GM13976 (cell line): ENCODE measurements around the gene LRRC8D.
"Not testable (repeated sequence)": the region's sequence is repeated elsewhere in the genome, so short reads cannot be mapped to it uniquely, and the experiment has no call there.

Experiments
- DNase-seq: peaks from one replicate; pipeline ENCODE4 v3.0.0; 2012; ENCODE audit warnings: low spot score
- in situ Hi-C: fragments of 300-500 bp; cut with MboI; formaldehyde crosslinking; loops from one replicate; pipeline ENCODE4 v1.12.0; 2022; ENCODE audit warnings: low sequenced_read_pairs, mixed read lengths, inconsistent platforms; ENCODE audit not compliant: unreplicated experiment
- TF ChIP-seq, protein P1 (sequence below): IDR thresholded peaks from 2 replicates; pipeline ENCODE4 v1.5.1; 2012; ENCODE audit warnings: borderline replicate concordance, mild to moderate bottlenecking; ENCODE audit not compliant: insufficient read depth; ENCODE audit errors: extremely low read depth, missing control alignments, control extremely low read depth

LRRC8D gene

DNA sequence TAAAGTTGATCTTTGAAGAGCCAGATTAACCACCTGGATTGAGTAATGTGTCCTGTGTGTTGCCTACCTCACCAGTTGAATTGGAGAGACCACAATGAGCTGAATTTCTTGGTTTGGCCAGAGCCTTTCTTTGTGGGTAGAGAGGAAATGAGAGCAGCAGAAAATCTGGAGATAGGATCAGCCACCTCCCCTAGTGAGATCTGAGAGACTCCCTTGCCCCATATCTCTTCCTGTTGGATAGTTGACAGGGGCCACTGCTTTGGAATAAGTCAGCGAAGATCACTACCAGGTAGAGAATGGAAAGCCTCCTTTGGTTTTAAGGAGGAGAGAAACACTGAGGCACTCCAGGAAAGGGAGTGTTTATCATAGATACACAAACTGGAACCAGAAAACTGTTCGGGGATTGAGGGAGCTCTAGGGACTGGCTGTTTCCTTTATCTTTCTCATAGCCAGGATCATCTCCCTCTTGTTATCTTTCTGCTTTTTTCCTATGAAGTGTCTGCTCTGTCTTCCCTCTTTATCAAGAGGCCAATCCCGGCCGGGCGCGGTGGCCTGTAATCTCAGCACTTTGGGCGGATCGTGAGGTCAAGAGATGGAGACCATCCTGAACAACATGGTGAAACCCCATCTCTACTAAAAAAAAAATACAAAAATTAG lies 152.8 kb downstream of the LRRC8D start:
- TF ChIP-seq, protein P1, sequence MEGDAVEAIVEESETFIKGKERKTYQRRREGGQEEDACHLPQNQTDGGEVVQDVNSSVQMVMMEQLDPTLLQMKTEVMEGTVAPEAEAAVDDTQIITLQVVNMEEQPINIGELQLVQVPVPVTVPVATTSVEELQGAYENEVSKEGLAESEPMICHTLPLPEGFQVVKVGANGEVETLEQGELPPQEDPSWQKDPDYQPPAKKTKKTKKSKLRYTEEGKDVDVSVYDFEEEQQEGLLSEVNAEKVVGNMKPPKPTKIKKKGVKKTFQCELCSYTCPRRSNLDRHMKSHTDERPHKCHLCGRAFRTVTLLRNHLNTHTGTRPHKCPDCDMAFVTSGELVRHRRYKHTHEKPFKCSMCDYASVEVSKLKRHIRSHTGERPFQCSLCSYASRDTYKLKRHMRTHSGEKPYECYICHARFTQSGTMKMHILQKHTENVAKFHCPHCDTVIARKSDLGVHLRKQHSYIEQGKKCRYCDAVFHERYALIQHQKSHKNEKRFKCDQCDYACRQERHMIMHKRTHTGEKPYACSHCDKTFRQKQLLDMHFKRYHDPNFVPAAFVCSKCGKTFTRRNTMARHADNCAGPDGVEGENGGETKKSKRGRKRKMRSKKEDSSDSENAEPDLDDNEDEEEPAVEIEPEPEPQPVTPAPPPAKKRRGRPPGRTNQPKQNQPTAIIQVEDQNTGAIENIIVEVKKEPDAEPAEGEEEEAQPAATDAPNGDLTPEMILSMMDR: no peak
- in situ Hi-C loops: no loop called here
- no peak for DNase-seq

DNA sequence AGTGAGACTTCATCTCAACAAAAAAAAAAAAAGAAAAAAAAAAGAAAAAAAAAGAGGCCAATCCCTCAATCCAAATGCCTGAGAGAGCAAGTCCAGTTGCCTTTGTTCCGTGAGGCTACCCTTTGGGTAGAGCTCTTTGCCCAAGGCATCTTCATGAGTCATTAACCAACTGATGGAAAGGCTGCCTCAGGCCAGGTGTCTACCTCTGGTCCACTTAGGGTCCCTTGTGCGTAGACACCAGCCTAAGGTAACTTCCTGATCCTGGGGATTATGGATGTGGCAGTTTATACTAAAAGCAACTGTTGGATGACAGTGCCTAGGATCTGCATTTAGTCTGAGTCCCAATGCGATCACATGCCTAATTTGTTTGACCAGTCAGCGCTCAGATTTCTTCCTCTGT lies 153.4 kb downstream of the LRRC8D start:
- TF ChIP-seq, protein P1: no peak
- DNase-seq: no peak
- in situ Hi-C loops: no loop called here

DNA sequence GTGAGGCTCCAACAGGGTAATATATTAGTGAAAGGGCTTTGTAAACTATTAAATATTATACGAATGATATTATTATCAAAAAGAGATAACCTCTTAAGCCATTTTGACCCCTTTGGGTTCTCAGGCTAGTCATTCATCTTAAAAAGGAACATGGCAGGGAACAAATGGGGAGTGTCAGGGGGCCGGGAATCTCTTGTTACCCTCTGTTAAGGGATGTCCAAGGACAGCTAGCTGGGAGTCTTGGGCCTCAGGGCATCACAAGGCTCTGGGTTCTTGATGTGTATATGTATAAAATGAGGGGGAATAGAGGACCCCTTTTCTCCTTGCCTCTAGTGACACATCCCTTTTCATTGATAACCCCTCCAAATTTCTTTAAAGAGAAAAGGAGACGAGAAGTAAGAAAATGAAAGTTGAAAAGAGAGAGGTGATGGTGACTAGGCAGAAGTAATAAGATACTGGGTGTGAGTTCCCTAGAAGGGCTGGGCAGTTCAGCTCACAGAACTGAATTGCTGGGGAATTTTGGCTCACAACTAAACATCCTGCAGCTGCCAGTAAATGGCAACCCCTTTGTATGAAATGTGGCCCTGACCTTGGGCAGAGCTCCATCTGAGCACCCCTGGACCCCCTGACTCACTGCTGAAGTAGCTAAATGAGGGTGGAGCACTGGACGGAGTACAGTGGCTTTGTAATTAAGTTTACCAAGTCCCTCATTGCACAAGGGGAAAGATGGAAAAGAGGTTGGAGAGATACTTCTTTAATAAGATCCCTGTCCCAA lies 154.1 kb downstream of the LRRC8D start:
- TF ChIP-seq, protein P1: no peak
- DNase-seq: no peak
- in situ Hi-C loops: loop anchor here (25.0 kb wide), 1 partner anchor 463 kb away; the partner anchor contains the start of gene LRRC8B

DNA sequence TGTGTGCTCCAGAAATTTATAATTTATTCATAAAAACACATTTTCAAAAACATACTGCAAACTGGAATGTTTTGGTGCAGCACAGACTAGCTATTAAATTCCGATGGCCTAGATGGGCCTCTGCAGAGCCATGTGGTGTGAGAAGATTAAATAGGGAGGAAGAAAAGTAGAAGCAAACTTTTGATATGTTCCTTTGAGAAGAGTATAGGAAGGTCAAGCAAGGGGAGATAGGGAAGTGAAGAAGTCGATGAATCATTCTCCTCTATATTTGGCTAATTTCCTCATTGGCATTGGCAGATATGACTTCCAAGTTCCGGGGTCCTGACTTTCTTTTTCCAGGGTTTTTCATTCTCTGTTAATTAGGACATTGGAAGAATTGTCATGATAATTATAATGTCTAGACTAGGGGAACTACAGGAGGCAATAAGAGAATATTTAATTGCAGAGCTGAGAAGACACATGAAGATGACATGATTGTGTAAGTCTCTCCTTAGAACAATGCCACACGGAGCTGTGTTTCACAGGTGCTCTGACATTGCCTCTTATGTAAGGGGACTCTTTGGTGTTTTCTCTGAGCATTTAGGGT lies 154.8 kb downstream of the LRRC8D start:
- in situ Hi-C loops: loop anchor here (25.0 kb wide), 1 partner anchor 463 kb away; the partner anchor contains the start of gene LRRC8B
- TF ChIP-seq, protein P1: no peak
- DNase-seq: no peak

DNA sequence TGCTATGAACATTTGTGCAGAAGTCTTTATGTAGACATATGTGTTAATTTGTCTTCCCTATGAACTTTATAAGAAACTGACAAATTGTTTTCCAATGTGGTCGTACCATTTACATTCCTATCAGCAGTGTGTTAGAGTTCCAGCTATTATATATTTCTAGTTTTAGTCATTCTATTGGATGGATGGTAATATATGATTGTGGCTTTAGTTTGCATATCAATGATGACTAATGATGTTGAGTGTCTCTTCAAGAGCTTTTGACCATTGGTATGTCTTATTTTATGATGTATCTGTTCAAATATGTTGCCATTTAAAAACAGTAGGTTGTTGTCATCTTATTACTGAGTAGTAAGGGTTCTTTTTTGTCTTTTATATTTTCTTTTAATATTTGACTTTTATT lies 157.9 kb downstream of the LRRC8D start:
- TF ChIP-seq, protein P1: no peak
- no peak for DNase-seq
- in situ Hi-C loops: loop anchor here (25.0 kb wide), 1 partner anchor 466 kb away; the partner anchor contains the start of gene LRRC8B

DNA sequence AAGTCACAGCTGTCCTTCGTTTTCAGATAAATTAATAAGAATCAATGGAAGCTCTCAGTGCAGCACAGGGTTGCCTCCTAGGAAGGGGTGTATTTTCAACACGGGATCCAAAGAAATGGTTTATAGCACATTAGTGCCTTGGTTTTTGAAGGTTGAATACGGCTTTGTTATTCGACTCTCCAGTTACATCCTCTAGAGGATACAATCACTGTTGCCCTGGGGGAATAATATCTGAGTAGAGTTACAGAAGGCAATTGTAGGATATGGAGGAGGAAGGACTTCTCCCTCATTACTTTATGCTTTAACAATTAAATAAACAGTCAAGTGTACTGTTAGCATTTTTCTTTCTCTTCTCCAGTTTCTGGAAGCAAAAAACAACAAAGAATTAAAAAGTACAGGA lies 159.8 kb downstream of the LRRC8D start:
- DNase-seq: no peak
- in situ Hi-C loops: loop anchor here (25.0 kb wide), 1 partner anchor 468 kb away; the partner anchor contains the start of gene LRRC8B
- TF ChIP-seq, protein P1: no peak

DNA sequence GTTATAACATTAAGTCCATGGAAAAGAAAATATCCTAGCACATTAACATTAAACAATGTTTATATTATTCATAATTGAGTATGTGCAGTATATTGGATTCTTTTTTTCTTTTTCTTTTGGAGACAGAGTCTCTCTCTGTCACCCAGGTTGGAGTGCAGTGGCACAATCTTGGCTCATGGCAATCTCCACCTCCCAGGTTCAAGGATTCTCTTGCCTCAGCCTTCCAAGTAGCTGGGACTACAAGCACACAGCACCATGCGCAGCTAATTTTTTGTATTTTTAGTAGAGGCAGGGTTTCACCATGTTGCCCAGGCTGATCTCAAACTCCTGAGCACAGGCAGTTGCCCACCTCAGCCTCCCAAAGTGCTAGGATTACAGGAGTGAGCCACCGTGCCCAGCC lies 162.0 kb downstream of the LRRC8D start:
- in situ Hi-C loops: loop anchor here (25.0 kb wide), 1 partner anchor 471 kb away; the partner anchor contains the start of gene LRRC8B
- DNase-seq: not testable (repeated sequence)

DNA sequence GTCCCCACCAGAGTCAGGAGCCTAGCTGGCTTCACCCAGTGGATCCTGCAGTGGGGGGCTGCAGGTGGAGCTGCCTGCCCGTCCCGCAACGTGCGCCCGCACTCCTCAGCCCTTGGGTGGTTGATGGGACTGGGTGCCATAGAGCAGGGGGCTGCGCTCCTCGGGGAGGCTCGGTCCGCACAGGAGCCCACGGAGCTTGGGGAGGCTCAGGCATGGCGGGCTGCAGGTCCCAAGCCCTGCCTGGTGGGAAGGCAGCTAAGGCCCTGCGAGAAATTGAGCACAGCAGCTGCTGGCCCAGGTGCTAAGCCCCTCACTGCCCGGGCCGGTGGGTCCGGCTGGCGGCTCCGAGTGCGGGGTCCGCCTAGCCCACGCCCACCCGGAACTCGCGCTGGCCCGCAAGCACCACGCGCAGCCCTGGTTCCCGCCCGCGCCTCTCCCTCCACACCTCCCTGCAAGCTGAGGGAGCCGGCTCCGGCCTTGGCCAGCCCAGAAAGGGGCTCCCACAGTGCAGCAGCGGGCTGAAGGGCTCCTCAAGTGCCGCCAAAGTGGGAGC lies 163.8 kb downstream of the LRRC8D start:
- in situ Hi-C loops: loop anchor here (5.0 to 25.0 kb wide), 2 partner anchors 172 to 472 kb away; partner anchors contain the start of gene LRRC8B
- not testable (repeated sequence) for DNase-seq
